ENCODE measurements around the gene OR5K4. TPM values are rescaled to one million over a fixed set of nuclear protein-coding genes. Genes with fewer than 3 reads are reported as not detected.

The OR5K4 gene
- total and polyA plus RNA-seq, 10 of the 15 experiments (the other 5 are each of a cell fraction or from before 2014, with no cell fraction given), result 2.1 TPM; not detected in 9

DNA sequence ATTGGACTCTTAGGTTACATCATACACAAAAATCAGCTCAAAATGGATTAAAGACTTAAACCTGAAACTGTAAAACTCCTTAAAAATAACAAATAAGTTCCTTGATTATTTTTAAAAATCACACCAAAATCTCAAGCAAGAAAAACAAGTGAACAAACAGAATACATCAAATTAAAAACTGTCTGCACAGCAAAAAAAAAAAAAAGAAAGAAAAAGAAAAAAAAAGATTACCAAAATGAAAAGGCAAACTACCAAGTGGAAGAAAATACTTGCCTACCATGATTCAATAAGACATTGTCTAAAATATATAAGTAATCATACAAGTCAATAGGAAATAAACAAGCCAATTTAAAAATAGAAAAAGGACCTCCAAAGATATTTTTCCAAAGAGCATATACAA is 17.5 kb downstream of the OR5K4 start (continued):
- TF ChIP-seq SUPT20H (IDR thresholded peaks at IDR 0.05; ENCODE audit: borderline replicate concordance, control insufficient read depth, low read depth, low read length) (no peak), RFX5 (IDR thresholded peaks at IDR 0.05; ENCODE audit: low read depth, low read length) (no peak), SPI1 (IDR thresholded peaks at IDR 0.05; ENCODE audit: borderline replicate concordance, insufficient read depth, low read depth, low read length) (no peak), JUND (IDR thresholded peaks at IDR 0.05; ENCODE audit: low read depth, low read length) (no peak), BCL11A (IDR thresholded peaks at IDR 0.05; ENCODE audit: low read depth, low read length) (no peak), EZH2 (IDR thresholded peaks at IDR 0.05; ENCODE audit: borderline replicate concordance, control insufficient read depth, low read depth, low read length) (no peak), RB1 (IDR thresholded peaks at IDR 0.05; ENCODE audit: borderline replicate concordance) (no peak)

GRCh38 chr3:98371853-98372252 is 18.2 kb downstream of the OR5K4 start:
- ChIA-PET SMC1A (ENCODE audit: uncharacterized antibody, unreplicated experiment) (no interaction called here), POLR2A (no interaction called here), CTCF (no interaction called here), RAD21 (ENCODE audit: unreplicated experiment) (no interaction called here)
- no peak overlapping the region for H2AFZ ChIP-seq (ENCODE audit: control insufficient read depth, low read depth, low read length)
- no peak for DNase-seq (ENCODE audit: low read depth, low spot score)
- H3K4me3 ChIP-seq, result no peak overlapping the region
- no peaks in the 10 kb centered on the region for H3K36me3 ChIP-seq (ENCODE audit: control insufficient read depth in 2 of 2, insufficient read depth in 2 of 2, low read length in 1 of 2)
- no peak overlapping the region for H3K27ac ChIP-seq (ENCODE audit: control insufficient read depth, insufficient read depth)
- no peaks in the 10 kb centered on the region for H3K79me2 ChIP-seq (ENCODE audit: control insufficient read depth, insufficient read depth, low read length)
- no peaks in the 10 kb centered on the region for H3K4me1 ChIP-seq (ENCODE audit: control insufficient read depth, insufficient read depth, low read length)
- TF ChIP-seq SUZ12 (IDR thresholded peaks at IDR 0.05; ENCODE audit: unreplicated experiment) (no peak), ETV6 (conservative IDR thresholded peaks at IDR 0.05 in 1 of 2, IDR thresholded peaks at IDR 0.05 in 1 of 2; ENCODE audit: borderline replicate concordance in 1 of 2, low read depth in 1 of 2) (peak in 1 of 2 experiments; percentile 23; a peak in 1 of 4 replicates), IKZF2 (IDR thresholded peaks at IDR 0.05) (peak in 1 of 2 experiments; percentile 36; a peak in 2 of 4 replicates), MTA3 (IDR thresholded peaks at IDR 0.05; ENCODE audit: borderline replicate concordance, low read length) (no peak)
- H3K4me2 ChIP-seq (ENCODE audit: control insufficient read depth, insufficient read depth), result no peak overlapping the region
- in situ Hi-C loops (cut with MboI), result no loop called here
- H3K9ac ChIP-seq (ENCODE audit: control insufficient read depth, insufficient read depth, low read length), result no peak overlapping the region
- intact Hi-C loops (cut with micrococcal nuclease; ENCODE audit: unreplicated experiment), result no loop called here
- ATAC-seq, result no peak
- H3K27me3 ChIP-seq (replicated peaks in 1 of 2; ENCODE audit: control insufficient read depth in 2 of 2, insufficient read depth in 2 of 2, low read length in 1 of 2), result no peaks in the 10 kb centered on the region
- no peaks in the 10 kb centered on the region for H4K20me1 ChIP-seq (ENCODE audit: control insufficient read depth, insufficient read depth)
- no TSS peak for BruUV-seq (replicated peaks)
- FAIRE-seq, result no peak
- H3K9me3 ChIP-seq (replicated peaks; ENCODE audit: control insufficient read depth, insufficient read depth, low read length), result no peaks in the 10 kb centered on the region

Measured in GM12878 (cell line).